GM20000 (cell line): ENCODE results near the gene UBE2C.

ENCODE experiments used
- DNase-seq: peaks from one replicate; pipeline ENCODE4 v3.0.0; 2012; ENCODE audit warnings: low spot score
- CTCF ChIP-seq: IDR thresholded peaks from 2 replicates; pipeline ENCODE4 v1.5.1; 2012; ENCODE audit warnings: mild to moderate bottlenecking, control low read depth; ENCODE audit errors: extremely low read depth, missing control alignments

The UBE2C gene

GRCh38 chr20:45774945-45775344 lies 37.5 kb upstream of the UBE2C start:
- no peak for TF ChIP-seq CTCF
- DNase-seq: no peak

- no peak for TF ChIP-seq CTCF
- no peak for DNase-seq
Measured at GRCh38 chr20:45775411-45775810, 37.0 kb upstream of the UBE2C start.

GRCh38 chr20:45776931-45777330 lies 35.5 kb upstream of the UBE2C start:
- TF ChIP-seq CTCF: no peak

GRCh38 chr20:45779011-45779915 lies 33.2 kb upstream of the UBE2C start:
- DNase-seq: no peak
- no peak for TF ChIP-seq CTCF

More at GRCh38 chr20:45776931-45777330, 35.5 kb upstream of the UBE2C start:
- DNase-seq: no peak

DNA sequence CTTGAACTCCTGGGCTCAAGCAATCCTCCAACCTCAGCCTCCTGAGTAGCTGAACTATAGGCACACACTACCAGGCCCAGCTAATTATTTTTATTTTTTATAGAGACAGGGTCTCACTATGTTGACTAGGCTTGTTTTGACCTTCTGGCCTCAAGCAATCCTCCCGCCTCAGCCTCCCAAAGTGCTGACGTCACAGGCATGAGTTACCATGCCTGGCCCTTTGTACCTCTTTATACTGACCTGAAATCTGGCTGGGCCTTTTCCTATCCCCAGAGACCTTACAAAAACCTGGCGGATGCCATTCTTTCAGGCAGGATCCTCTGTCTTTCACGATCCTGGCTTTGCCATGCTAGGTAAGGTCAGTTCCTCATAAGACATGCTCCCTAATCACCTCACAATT lies 32.3 kb upstream of the UBE2C start:
- TF ChIP-seq CTCF: no peak
- DNase-seq: no peak

- TF ChIP-seq CTCF: no peak
- DNase-seq: no peak
Measured at GRCh38 chr20:45781391-45781931, 31.0 kb upstream of the UBE2C start.

- no peak for DNase-seq
- no peak for TF ChIP-seq CTCF
Measured at GRCh38 chr20:45782890-45783289, 29.6 kb upstream of the UBE2C start.
